ENCODE measurements around the gene RELN.
"Not testable (repeated sequence)": the region's sequence is repeated elsewhere in the genome, so short reads cannot be mapped to it uniquely, and the experiment has no call there.

The RELN gene

DNA sequence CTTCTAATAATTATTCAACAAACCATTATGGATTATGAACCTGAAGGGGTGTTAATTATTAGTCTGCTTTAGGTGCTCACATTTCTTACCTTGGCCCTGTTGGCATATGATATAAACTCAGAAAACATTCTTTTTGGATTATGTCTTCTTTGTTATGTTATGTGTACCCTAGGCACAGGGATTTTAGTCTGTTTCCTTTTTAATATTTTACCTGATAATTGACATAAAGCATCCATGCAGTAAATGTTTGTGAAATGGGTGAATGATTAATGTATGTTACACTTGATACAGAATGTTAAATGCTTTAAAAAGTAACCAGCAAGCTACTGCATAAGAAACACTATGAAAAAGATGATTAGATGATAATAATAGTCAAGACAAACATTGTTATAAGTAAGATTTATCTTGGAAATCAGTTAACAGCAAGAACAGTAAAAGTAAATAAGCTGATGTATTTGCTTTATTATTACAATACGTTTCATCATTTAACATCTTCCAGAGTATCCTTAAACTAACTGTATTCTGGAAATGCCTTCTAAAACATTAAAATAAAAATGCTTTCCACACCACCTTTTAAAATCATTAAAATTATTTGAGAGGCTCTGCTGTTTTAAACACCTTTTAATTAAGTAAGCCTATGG is 204.7 kb downstream of the RELN start:
- no peak overlapping the region for H3K4me3 ChIP-seq (ENCODE audit: low read length)

DNA sequence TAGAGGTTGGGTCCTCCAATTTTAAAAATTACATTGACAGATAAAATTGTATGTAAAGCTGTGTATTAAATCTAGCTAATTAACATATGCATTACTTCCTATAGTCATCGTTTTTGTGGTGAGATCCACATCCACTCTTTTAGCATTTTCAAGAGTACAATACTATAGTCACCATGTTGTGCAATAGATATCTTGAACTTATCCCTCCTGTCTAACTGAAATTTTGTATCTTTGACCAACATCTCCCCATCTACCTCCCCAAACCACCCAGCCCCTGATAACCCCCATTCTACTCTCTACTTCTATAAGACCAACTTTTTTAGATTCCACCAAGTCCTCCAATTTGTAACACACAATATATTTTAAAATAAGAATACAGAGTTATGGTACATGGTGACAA is 208.0 kb downstream of the RELN start:
- Histone ChIP-seq H3K9me3 (ENCODE audit: control insufficient read depth, low read length) (no peaks in the 10 kb centered on the region), H3K4me1 (ENCODE audit: control insufficient read depth, insufficient read depth, low read length) (no peaks in the 10 kb centered on the region), H3K36me3 (ENCODE audit: control insufficient read depth, insufficient read depth, low read length) (no peaks in the 10 kb centered on the region), H3K4me3 (ENCODE audit: low read length) (no peak overlapping the region), H3K9ac (ENCODE audit: low read length) (no peak overlapping the region), H3K27me3 (ENCODE audit: control insufficient read depth, insufficient read depth, low read length) (no peaks in the 10 kb centered on the region)

More for the DNA sequence above, 204.7 kb downstream of the RELN start:
- no peaks in the 10 kb centered on the region for H3K36me3 ChIP-seq (ENCODE audit: control insufficient read depth, insufficient read depth, low read length)
- no peaks in the 10 kb centered on the region for H3K9me3 ChIP-seq (ENCODE audit: control insufficient read depth, low read length)
- no peaks in the 10 kb centered on the region for H3K4me1 ChIP-seq (ENCODE audit: control insufficient read depth, insufficient read depth, low read length)
- H3K9ac ChIP-seq (ENCODE audit: low read length), result no peak overlapping the region
- no peaks in the 10 kb centered on the region for H3K27me3 ChIP-seq (ENCODE audit: control insufficient read depth, insufficient read depth, low read length)

DNA sequence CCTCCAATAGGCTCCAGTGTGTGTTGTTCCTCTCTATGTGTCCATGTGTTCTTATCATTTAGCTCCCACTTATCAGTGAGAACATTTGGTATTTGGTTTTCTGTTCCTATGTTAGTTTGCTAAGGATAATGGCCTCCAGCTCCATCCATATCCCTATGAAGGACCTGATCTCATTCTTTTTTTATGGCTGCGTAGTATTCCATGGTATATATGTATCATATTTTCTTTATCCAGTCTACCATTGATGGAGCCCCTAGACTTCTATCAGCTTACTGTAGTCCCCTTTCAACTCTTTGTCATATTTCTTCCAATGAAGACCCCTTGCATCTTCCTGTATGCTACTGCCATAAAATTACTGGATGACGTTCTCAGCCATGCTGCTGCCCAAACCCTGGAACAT is 208.9 kb downstream of the RELN start:
- H3K4me1 ChIP-seq (ENCODE audit: control insufficient read depth, insufficient read depth, low read length); H3K27me3 ChIP-seq (ENCODE audit: control insufficient read depth, insufficient read depth, low read length); H3K4me3 ChIP-seq (ENCODE audit: low read length); H3K9me3 ChIP-seq (ENCODE audit: control insufficient read depth, low read length); H3K36me3 ChIP-seq (ENCODE audit: control insufficient read depth, insufficient read depth, low read length); H3K9ac ChIP-seq (ENCODE audit: low read length): not testable (repeated sequence)

DNA sequence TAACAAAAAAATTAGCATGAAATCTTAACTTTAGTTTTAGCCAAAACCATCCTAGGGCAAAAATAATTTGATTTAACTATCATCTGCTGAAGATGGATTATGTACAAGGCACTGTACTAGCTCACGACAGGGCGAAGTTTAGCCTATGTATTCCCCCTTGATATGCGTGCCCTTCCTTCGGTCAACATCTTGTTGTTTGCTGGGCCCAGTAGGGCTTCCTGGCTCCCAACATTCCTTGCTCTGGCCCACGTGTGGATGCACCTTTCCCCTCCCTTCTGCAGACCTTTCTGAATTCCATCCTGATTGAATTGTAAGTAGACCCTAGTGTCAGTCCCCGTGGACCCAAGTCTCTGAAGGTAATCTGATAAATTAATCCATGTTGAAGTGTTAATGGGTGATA is 212.0 kb downstream of the RELN start:
- H3K27me3 ChIP-seq (ENCODE audit: control insufficient read depth, insufficient read depth, low read length), result no peaks in the 10 kb centered on the region

DNA sequence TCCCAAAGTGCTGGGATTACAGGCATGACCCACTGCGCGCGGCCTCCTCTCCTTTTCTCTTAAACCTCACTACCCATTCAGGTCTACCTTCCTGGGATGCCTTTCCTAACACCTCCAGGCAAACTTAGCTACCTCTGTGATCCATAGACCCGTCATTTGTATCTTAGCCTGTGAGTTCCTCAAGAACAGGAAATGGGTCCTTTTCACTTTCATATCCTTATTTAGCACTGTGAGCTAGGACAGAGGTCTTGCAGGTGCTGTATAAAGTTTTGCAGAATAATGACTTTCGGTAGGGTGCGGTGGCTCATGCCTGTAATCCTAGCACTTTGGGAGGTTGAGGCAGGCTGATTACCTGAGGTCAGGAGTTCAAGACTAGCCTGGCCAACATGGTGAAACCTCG is 215.7 kb downstream of the RELN start:
- no peaks in the 10 kb centered on the region for H3K36me3 ChIP-seq (ENCODE audit: control insufficient read depth, insufficient read depth, low read length)
- H3K27me3 ChIP-seq (ENCODE audit: control insufficient read depth, insufficient read depth, low read length), result no peaks in the 10 kb centered on the region
- H3K4me3 ChIP-seq (ENCODE audit: low read length), result no peak overlapping the region
- H3K9me3 ChIP-seq (ENCODE audit: control insufficient read depth, low read length), result no peaks in the 10 kb centered on the region
- no peak overlapping the region for H3K9ac ChIP-seq (ENCODE audit: low read length)
- H3K4me1 ChIP-seq (ENCODE audit: control insufficient read depth, insufficient read depth, low read length), result no peaks in the 10 kb centered on the region

More for the DNA sequence above, 212.0 kb downstream of the RELN start:
- Histone ChIP-seq H3K4me3 (ENCODE audit: low read length) (no peak overlapping the region), H3K4me1 (ENCODE audit: control insufficient read depth, insufficient read depth, low read length) (no peaks in the 10 kb centered on the region), H3K9me3 (ENCODE audit: control insufficient read depth, low read length) (no peaks in the 10 kb centered on the region), H3K36me3 (ENCODE audit: control insufficient read depth, insufficient read depth, low read length) (no peaks in the 10 kb centered on the region), H3K9ac (ENCODE audit: low read length) (no peak overlapping the region)

DNA sequence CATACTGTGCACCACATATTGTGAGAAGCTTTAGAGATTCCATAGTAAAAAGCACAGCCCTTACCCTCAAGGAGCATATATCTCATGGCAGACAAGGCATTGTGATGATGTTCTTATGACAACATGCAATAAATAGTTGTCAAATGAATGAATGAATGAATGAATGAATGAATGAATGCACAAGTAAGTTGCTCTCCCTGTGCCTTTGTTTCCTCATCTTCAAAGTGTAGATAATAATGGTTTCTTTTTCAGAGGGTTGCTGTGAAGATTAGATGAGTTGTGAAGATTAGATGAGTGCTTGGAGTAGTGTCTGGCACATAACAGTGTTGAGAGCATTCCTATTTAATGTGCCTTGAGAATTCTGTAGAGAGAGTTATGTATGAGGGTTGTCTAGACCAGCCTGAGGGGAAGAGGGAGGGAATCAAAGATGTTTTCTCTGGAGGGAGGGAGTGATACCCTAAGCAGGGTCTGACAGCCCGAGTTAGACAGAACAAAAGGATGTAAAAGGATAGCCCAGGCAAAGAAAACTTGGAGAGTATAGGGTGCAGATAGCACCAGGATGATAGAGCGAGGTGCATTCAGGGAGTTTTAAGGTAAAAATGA is 217.2 kb downstream of the RELN start:
- Histone ChIP-seq H3K4me1 (ENCODE audit: control insufficient read depth, insufficient read depth, low read length) (no peaks in the 10 kb centered on the region), H3K36me3 (ENCODE audit: control insufficient read depth, insufficient read depth, low read length) (no peaks in the 10 kb centered on the region), H3K4me3 (ENCODE audit: low read length) (no peak overlapping the region), H3K9ac (ENCODE audit: low read length) (no peak overlapping the region), H3K27me3 (ENCODE audit: control insufficient read depth, insufficient read depth, low read length) (no peaks in the 10 kb centered on the region), H3K9me3 (ENCODE audit: control insufficient read depth, low read length) (no peaks in the 10 kb centered on the region)

DNA sequence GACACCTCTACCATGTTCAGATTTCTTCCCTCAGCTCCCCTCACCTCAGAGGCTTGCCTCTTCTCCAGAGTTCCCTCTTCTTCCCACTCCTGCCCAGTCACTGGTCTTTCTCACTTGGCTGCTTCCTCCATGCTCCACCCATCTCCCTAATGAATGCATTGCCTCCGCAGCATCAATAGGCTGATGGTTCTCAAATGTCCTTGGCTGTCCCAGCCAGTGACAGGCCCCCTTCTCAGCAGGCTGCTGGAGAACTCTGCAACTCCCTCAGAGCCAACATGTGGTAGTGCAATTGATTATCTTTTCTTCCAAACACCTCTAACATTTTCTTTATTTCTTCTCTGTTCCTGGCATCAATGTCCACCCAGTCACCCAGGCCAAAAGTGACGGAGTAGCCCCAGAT is 218.2 kb downstream of the RELN start:
- H3K4me3 ChIP-seq (ENCODE audit: low read length), result no peak overlapping the region
- no peaks in the 10 kb centered on the region for H3K4me1 ChIP-seq (ENCODE audit: control insufficient read depth, insufficient read depth, low read length)
- H3K27me3 ChIP-seq (ENCODE audit: control insufficient read depth, insufficient read depth, low read length), result no peaks in the 10 kb centered on the region
- H3K9me3 ChIP-seq (ENCODE audit: control insufficient read depth, low read length), result no peaks in the 10 kb centered on the region
- H3K36me3 ChIP-seq (ENCODE audit: control insufficient read depth, insufficient read depth, low read length), result no peaks in the 10 kb centered on the region
- H3K9ac ChIP-seq (ENCODE audit: low read length), result no peak overlapping the region

DNA sequence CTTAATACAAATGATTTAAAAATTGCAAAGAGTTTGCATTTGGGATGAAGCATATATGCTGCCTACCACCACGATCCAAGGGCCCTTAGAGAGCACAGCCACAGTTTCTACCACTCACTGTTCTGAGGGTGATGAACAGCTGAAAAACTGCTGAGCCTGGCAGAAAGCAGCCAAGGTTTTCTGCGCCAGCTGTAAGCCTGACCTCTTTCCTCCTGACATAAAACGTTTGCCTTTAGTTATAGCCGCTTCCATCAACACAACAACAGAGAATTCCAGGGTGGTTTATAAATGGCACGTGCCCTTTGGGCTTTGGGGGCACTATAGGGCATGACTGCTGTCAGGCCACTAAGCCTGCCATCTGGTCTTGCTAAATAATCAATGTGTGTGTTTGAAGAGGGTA is 222.8 kb downstream of the RELN start:
- Histone ChIP-seq H3K9me3 (ENCODE audit: control insufficient read depth, low read length) (no peaks in the 10 kb centered on the region), H3K4me3 (ENCODE audit: low read length) (no peak overlapping the region), H3K36me3 (ENCODE audit: control insufficient read depth, insufficient read depth, low read length) (no peaks in the 10 kb centered on the region), H3K27me3 (ENCODE audit: control insufficient read depth, insufficient read depth, low read length) (no peaks in the 10 kb centered on the region), H3K9ac (ENCODE audit: low read length) (no peak overlapping the region), H3K4me1 (ENCODE audit: control insufficient read depth, insufficient read depth, low read length) (no peaks in the 10 kb centered on the region)

DNA sequence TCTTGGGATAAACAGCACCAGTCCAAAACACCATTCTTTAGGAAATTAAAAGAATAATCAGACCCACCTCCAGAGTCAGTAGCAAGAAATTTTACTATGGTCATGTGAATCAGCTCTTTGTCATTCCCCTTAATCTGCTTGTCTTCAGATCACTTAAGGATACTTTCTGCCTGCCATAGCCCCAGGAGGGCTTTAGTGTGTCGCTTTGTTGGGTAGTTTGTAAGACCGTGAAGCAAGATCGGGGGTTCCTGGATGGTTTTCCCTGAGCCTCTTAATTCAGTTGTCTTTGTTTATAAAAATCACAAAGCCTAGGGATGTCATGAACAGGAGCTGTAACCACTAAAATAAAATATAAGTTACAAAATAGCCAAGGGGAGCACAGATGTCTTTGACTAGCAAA is 223.6 kb downstream of the RELN start:
- Histone ChIP-seq H3K27me3 (ENCODE audit: control insufficient read depth, insufficient read depth, low read length) (no peaks in the 10 kb centered on the region), H3K36me3 (ENCODE audit: control insufficient read depth, insufficient read depth, low read length) (no peaks in the 10 kb centered on the region), H3K9ac (ENCODE audit: low read length) (no peak overlapping the region), H3K9me3 (ENCODE audit: control insufficient read depth, low read length) (no peaks in the 10 kb centered on the region), H3K4me1 (ENCODE audit: control insufficient read depth, insufficient read depth, low read length) (no peaks in the 10 kb centered on the region), H3K4me3 (ENCODE audit: low read length) (no peak overlapping the region)

DNA sequence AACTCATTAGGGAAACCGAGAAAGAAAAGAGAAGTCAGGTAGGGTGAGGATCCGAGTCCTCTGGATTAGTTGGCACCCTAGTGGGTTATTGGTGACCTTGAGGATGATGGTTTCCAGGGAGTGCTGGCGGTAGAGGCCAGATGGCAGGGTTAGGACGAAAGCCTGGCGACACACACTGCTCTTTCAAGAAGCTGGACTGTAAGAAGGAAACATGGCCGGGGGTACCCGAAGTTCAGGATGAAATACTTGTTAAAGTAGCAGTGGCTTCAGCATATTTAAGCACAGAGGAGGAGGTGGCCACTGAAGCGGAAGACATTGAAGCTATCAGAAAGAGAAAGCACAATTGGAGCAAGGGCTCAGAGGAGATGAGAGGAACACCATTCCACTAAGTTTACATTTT is 224.6 kb downstream of the RELN start:
- no peaks in the 10 kb centered on the region for H3K9me3 ChIP-seq (ENCODE audit: control insufficient read depth, low read length)
- no peak overlapping the region for H3K9ac ChIP-seq (ENCODE audit: low read length)

DNA sequence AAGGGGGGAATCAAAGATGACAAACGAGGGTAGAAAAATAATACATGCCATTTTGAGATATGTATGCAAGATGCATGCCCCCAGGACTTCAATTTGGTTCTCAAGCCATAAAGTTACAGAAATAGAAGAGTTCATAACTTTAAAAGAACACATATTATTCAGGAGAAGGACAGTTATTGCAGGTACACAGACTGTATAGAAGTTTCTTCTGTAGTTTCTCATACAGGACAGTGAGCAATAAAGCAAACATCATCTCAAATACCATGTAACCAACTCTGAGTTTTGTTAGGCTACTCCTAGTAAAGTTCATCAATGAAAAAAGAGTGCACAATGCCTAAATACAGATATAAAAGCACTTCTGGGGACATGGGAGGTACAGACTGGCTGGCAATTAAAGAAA is 226.6 kb downstream of the RELN start:
- Histone ChIP-seq H3K9ac (ENCODE audit: low read length) (no peak overlapping the region), H3K36me3 (ENCODE audit: control insufficient read depth, insufficient read depth, low read length) (no peaks in the 10 kb centered on the region), H3K4me1 (ENCODE audit: control insufficient read depth, insufficient read depth, low read length) (no peaks in the 10 kb centered on the region), H3K27me3 (ENCODE audit: control insufficient read depth, insufficient read depth, low read length) (no peaks in the 10 kb centered on the region), H3K4me3 (ENCODE audit: low read length) (no peak overlapping the region), H3K9me3 (ENCODE audit: control insufficient read depth, low read length) (no peaks in the 10 kb centered on the region)

More for the DNA sequence above, 224.6 kb downstream of the RELN start:
- no peaks in the 10 kb centered on the region for H3K27me3 ChIP-seq (ENCODE audit: control insufficient read depth, insufficient read depth, low read length)
- H3K4me3 ChIP-seq (ENCODE audit: low read length), result no peak overlapping the region
- H3K4me1 ChIP-seq (ENCODE audit: control insufficient read depth, insufficient read depth, low read length), result no peaks in the 10 kb centered on the region
- no peaks in the 10 kb centered on the region for H3K36me3 ChIP-seq (ENCODE audit: control insufficient read depth, insufficient read depth, low read length)

DNA sequence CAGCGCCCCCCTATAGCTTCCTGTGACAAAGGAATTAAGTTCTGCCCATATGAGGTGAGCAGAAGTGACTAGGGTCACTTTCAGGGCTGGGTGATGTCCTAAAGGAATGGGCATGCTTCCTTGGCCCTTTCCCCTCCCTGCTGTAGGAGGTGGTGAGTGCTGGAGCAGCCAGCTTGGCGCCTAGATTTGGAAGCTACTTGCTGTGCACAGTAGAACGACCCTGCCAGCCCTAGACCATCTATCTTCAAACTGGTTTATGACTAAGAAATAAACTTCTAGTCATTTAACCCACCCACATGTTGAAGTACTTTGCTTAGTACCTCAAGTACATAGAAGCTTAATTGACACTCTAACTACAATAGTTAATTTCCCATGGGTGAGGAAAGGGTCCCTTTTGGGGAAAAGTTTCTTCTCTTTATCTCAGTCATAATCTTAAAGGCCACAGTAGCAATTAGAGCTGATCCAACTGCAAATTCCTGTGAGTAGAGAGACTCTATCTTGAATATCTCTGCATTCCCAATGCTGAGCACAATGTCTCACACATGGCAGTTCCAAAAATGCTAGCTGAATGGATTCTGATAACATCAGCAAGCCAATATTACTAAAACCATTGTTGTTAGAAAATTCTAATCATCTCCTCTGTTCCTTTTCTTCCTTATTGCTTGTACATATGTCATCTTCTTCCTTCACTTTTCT is 227.2 kb downstream of the RELN start:
- Histone ChIP-seq H3K36me3 (ENCODE audit: control insufficient read depth, insufficient read depth, low read length) (no peaks in the 10 kb centered on the region), H3K4me3 (ENCODE audit: low read length) (no peak overlapping the region), H3K9me3 (ENCODE audit: control insufficient read depth, low read length) (no peaks in the 10 kb centered on the region), H3K9ac (ENCODE audit: low read length) (no peak overlapping the region), H3K27me3 (ENCODE audit: control insufficient read depth, insufficient read depth, low read length) (no peaks in the 10 kb centered on the region), H3K4me1 (ENCODE audit: control insufficient read depth, insufficient read depth, low read length) (no peaks in the 10 kb centered on the region)

Measured in mucosa of stomach (tissue), 1 donor.